Measurements from ENCODE around the gene AHCYL2. TPM values are rescaled to one million over a fixed set of nuclear protein-coding genes. Genes with fewer than 3 reads are reported as not detected.

Gene AHCYL2
- 22.0 and 26.0 TPM in 2 replicates for total RNA-seq
- long read RNA-seq, partial matches to known transcripts = 0 of 4 reads
- long read RNA-seq, other reads (novel, unspliced or antisense) = 4 of 4 reads

GRCh38 chr7:129224251-129225205 lies at the start of gene AHCYL2:
AHCYL2 (plus strand) TSS chr7:129225030.
- H3K9me3 Mint-ChIP-seq (ENCODE audit: low read depth) = no peaks in the 10 kb centered on the region
- no peaks in the 10 kb centered on the region for H3K36me3 Mint-ChIP-seq (ENCODE audit: insufficient read depth)
- TF ChIP-seq CTCF (IDR thresholded peaks at IDR 0.05; ENCODE audit: unreplicated experiment) = no peak
- peaks cover 12% of the 10 kb centered on the region for H3K27me3 Mint-ChIP-seq
- H3K27ac Mint-ChIP-seq = peak within 1 kb of the TSS; percentile 95
- DNase-seq (ENCODE audit: low spot score, unreplicated experiment) = peak; percentile 96
- peaks cover 32% of the 10 kb centered on the region for H3K4me1 Mint-ChIP-seq (ENCODE audit: low read depth)
- H3K4me3 Mint-ChIP-seq (ENCODE audit: low read depth) = peak within 1 kb of the TSS; percentile 91

- peaks cover 8% of the 10 kb centered on the region for H3K27me3 Mint-ChIP-seq
- H3K4me3 Mint-ChIP-seq (ENCODE audit: low read depth) = no peak overlapping the region
- H3K27ac Mint-ChIP-seq = no peak overlapping the region
- DNase-seq (ENCODE audit: low spot score, unreplicated experiment) = no peak
- H3K9me3 Mint-ChIP-seq (ENCODE audit: low read depth) = peaks cover 2% of the 10 kb centered on the region
- TF ChIP-seq CTCF (IDR thresholded peaks at IDR 0.05; ENCODE audit: unreplicated experiment) = no peak
- no peaks in the 10 kb centered on the region for H3K4me1 Mint-ChIP-seq (ENCODE audit: low read depth)
- H3K36me3 Mint-ChIP-seq (ENCODE audit: insufficient read depth) = no peaks in the 10 kb centered on the region
Measured at GRCh38 chr7:129176916-129177710, 47.7 kb upstream of the AHCYL2 start.

GRCh38 chr7:129184981-129185670 lies 39.7 kb upstream of the AHCYL2 start:
- H3K9me3 Mint-ChIP-seq (ENCODE audit: low read depth) = no peaks in the 10 kb centered on the region
- peaks cover 14% of the 10 kb centered on the region for H3K4me1 Mint-ChIP-seq (ENCODE audit: low read depth)
- no peak for DNase-seq (ENCODE audit: low spot score, unreplicated experiment)
- H3K27ac Mint-ChIP-seq = no peak overlapping the region
- peaks cover 3% of the 10 kb centered on the region for H3K27me3 Mint-ChIP-seq
- H3K36me3 Mint-ChIP-seq (ENCODE audit: insufficient read depth) = no peaks in the 10 kb centered on the region
- no peak for TF ChIP-seq CTCF (IDR thresholded peaks at IDR 0.05; ENCODE audit: unreplicated experiment)
- no peak overlapping the region for H3K4me3 Mint-ChIP-seq (ENCODE audit: low read depth)

- peaks cover 3% of the 10 kb centered on the region for H3K27me3 Mint-ChIP-seq
- DNase-seq (ENCODE audit: low spot score, unreplicated experiment) = no peak
- no peak for TF ChIP-seq CTCF (IDR thresholded peaks at IDR 0.05; ENCODE audit: unreplicated experiment)
- peaks cover under 1% of the 10 kb centered on the region for H3K36me3 Mint-ChIP-seq (ENCODE audit: insufficient read depth)
- peaks cover 28% of the 10 kb centered on the region for H3K4me1 Mint-ChIP-seq (ENCODE audit: low read depth)
- no peak overlapping the region for H3K27ac Mint-ChIP-seq
- no peaks in the 10 kb centered on the region for H3K9me3 Mint-ChIP-seq (ENCODE audit: low read depth)
- no peak overlapping the region for H3K4me3 Mint-ChIP-seq (ENCODE audit: low read depth)
Measured at GRCh38 chr7:129186749-129187260, 38.0 kb upstream of the AHCYL2 start.
